A549 treated with GW870086 at 1 μM for 4 hours (cell line): ENCODE measurements around the gene DDX52. TPM values are rescaled to one million over a fixed set of nuclear protein-coding genes. Genes with fewer than 3 reads are reported as not detected.

Source experiments
- total RNA-seq: library from RNA; stranded (reverse); fragments of 200-300 nt; extraction: Qiagen RNA extraction; gene quantifications from 5 replicates; pipeline ENCODE4 v1.2.3, GENCODE V29; 2022; ENCODE audit warnings: low read depth

DDX52 gene
- 26.8 to 32.4 TPM (median 30.7 TPM) in 5 replicates for total RNA-seq

DNA sequence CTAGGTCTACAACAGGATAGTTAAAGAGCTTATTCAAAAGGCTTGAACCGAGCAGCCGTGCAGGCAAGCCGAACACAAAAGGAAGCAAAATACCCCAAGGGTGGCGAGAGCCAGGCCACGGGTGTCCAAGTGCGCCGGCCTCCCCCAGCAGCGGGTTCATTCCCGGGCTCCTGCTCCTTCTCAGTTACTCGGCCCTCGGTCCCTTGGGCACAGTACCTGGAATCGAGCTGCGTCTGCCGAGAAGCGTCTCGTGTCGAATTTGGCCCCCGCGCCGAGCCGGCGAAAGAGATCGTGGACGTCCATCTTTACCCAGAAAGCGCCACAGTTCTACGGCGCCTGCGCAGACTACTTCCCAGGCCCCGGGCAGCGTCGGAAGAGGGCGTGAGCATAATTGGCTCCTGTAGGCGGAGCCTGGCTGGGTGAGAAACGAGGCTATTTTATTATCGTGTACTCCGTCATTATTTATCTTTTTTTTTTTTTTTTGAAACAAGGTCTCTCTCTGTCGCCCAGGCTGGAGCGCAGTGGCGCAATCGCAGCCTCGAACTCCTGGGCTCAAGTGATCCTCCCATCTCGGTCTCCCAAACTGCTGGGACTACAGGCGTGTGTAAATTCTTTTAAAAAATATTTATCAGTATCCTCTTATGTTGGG lies at the start of gene DDX52:
Gene DDX52, minus strand, starts transcription at position 329 of the 649 bp plus-strand sequence. Its CDS starts 26 bp downstream, at position 303.

GRCh38 chr17:37609170-37610040 lies 33.8 kb downstream of the DDX52 start, which contains the start of gene SYNRG:
Gene SYNRG, minus strand, starts transcription at chr17:37609418. Its CDS starts 63 bp downstream, at chr17:37609355.

Other genes with a start within 250 kb of the DDX52 start
- gene ACACA, start 236.6 kb downstream of the DDX52 start, total RNA-seq: 42.9 to 53.3 TPM (median 49.0 TPM) in 5 replicates
- gene TADA2A, start 236.6 kb downstream of the DDX52 start, total RNA-seq: 10.9 to 12.9 TPM (median 12.0 TPM) in 5 replicates
- 41.9 to 54.5 TPM (median 51.5 TPM) in 5 replicates for gene DUSP14, start 153.6 kb downstream of the DDX52 start, total RNA-seq
- 12.0 to 15.7 TPM (median 13.3 TPM) in 5 replicates for gene SYNRG, start 34.0 kb downstream of the DDX52 start, total RNA-seq
- 19.9 to 25.3 TPM (median 23.7 TPM) in 5 replicates for gene HNF1B, start 101.6 kb upstream of the DDX52 start, total RNA-seq